Liver (tissue), 3 donors: ENCODE results near the gene GART.

Experiments
- FOXA1 ChIP-seq: IDR thresholded peaks from 2 replicates; pipeline ENCODE4 v1.6.1; 2016; ENCODE audit warnings: antibody characterized with exemption
- FOXA2 ChIP-seq: IDR thresholded peaks from 2 replicates; pipeline ENCODE4 v1.6.1; 2016; ENCODE audit warnings: antibody characterized with exemption
- GABPA ChIP-seq, 2 donors: IDR thresholded peaks in 1 of 2; conservative IDR thresholded peaks in 1 of 2; 2 replicates each; pipeline ENCODE4 v1.6.1; 2016; ENCODE audit warnings: antibody characterized with exemption in 2 of 2, mild to moderate bottlenecking in 1 of 2, moderate library complexity in 1 of 2
- HNF4G ChIP-seq: IDR thresholded peaks from 2 replicates; pipeline ENCODE4 v1.6.1; 2016; ENCODE audit warnings: antibody characterized with exemption
- JUND ChIP-seq, 2 donors: IDR thresholded peaks; 2 replicates each; pipeline ENCODE4 v1.6.1; 2016; ENCODE audit warnings: antibody characterized with exemption in 2 of 2
- MAX ChIP-seq: IDR thresholded peaks from 2 replicates; pipeline ENCODE4 v1.6.1; 2016; ENCODE audit warnings: antibody characterized with exemption
- RAD21 ChIP-seq, 2 donors: IDR thresholded peaks; 2 replicates each; pipeline ENCODE4 v1.6.1; 2016; ENCODE audit warnings: antibody characterized with exemption in 2 of 2, mild to moderate bottlenecking in 2 of 2
- REST ChIP-seq: IDR thresholded peaks from 2 replicates; pipeline ENCODE4 v1.6.1; 2016; ENCODE audit warnings: antibody characterized with exemption, mild to moderate bottlenecking
- RXRA ChIP-seq, 2 donors: IDR thresholded peaks; 2 replicates each; pipeline ENCODE4 v1.6.1; 2017 to 2018; ENCODE audit warnings: antibody characterized with exemption in 2 of 2, mild to moderate bottlenecking in 1 of 2
- SP1 ChIP-seq: IDR thresholded peaks from 2 replicates; pipeline ENCODE4 v1.6.1; 2018; ENCODE audit warnings: antibody characterized with exemption, mild to moderate bottlenecking
- TAF1 ChIP-seq: conservative IDR thresholded peaks from 2 replicates; pipeline ENCODE4 v1.6.1; 2016; ENCODE audit warnings: antibody characterized with exemption, mild to moderate bottlenecking
- YY1 ChIP-seq: IDR thresholded peaks from 2 replicates; pipeline ENCODE4 v1.6.1; 2016; ENCODE audit warnings: antibody characterized with exemption, mild to moderate bottlenecking
- TF ChIP-seq, protein P1 (sequence below): fragments of 150-350 bp; IDR thresholded peaks from 2 replicates; pipeline ENCODE4 v1.5.1; 2017; ENCODE audit warnings: improper control_type of control experiment, low read depth, low read length; ENCODE audit not compliant: missing input control
- TF ChIP-seq, protein P2 (sequence below): IDR thresholded peaks from 2 replicates; pipeline ENCODE4 v1.6.1; 2016; ENCODE audit warnings: antibody characterized with exemption
- donor health status: healthy.
- donor health status: healthy.

DNA sequence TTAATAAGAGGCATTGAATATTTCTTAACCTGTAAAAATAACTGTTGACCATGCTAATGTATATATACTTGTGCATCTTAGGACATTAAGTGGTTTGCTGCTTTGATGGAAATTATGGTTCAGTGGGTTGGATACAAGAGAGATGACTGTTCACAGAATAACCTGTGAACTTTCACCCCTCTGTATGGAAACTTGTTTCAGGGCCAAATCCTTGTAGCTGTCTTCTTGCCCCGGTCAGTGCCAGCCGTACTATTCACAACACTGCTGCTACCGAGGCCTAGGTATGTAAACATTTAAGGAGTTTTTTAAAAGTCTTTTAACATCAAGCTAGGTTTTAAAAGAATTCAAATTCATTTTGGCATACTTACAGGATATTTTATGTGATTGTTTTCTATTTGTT lies 30.4 kb upstream of the GART start:
- TF ChIP-seq FOXA1 = no peak
- TF ChIP-seq, protein P1, sequence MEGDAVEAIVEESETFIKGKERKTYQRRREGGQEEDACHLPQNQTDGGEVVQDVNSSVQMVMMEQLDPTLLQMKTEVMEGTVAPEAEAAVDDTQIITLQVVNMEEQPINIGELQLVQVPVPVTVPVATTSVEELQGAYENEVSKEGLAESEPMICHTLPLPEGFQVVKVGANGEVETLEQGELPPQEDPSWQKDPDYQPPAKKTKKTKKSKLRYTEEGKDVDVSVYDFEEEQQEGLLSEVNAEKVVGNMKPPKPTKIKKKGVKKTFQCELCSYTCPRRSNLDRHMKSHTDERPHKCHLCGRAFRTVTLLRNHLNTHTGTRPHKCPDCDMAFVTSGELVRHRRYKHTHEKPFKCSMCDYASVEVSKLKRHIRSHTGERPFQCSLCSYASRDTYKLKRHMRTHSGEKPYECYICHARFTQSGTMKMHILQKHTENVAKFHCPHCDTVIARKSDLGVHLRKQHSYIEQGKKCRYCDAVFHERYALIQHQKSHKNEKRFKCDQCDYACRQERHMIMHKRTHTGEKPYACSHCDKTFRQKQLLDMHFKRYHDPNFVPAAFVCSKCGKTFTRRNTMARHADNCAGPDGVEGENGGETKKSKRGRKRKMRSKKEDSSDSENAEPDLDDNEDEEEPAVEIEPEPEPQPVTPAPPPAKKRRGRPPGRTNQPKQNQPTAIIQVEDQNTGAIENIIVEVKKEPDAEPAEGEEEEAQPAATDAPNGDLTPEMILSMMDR = no peak
- TF ChIP-seq MAX = peak; percentile 33
- peak in 1 of 2 donors; percentile 46 for TF ChIP-seq GABPA (IDR thresholded peaks at IDR 0.05 in 1 of 2, conservative IDR thresholded peaks at IDR 0.05 in 1 of 2)
- peak; percentile 29 for TF ChIP-seq REST
- TF ChIP-seq RAD21 (IDR thresholded peaks at IDR 0.05) = peak; percentile 25 to 27
- TF ChIP-seq SP1 = peak; percentile 79
- no peak for TF ChIP-seq YY1
- peak; percentile 35 for TF ChIP-seq FOXA2
- no peak for TF ChIP-seq TAF1
- peak; percentile 33 to 79 for TF ChIP-seq JUND (IDR thresholded peaks at IDR 0.05)
- TF ChIP-seq, protein P2, sequence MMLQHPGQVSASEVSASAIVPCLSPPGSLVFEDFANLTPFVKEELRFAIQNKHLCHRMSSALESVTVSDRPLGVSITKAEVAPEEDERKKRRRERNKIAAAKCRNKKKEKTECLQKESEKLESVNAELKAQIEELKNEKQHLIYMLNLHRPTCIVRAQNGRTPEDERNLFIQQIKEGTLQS = peak; percentile 50
- TF ChIP-seq HNF4G = peak; percentile 31
- peak; percentile 88 to 89 for TF ChIP-seq RXRA (IDR thresholded peaks at IDR 0.05)
